Endothelial cell of umbilical vein (primary cell): Measurements from ENCODE around the gene SGMS2. TPM values are rescaled to one million over a fixed set of nuclear protein-coding genes. Genes with fewer than 3 reads are reported as not detected.
A peak's percentile ranks its signal among the peaks of the same experiment; 100 is the strongest.

Experiments used
- BruUV-seq: library from RNA; stranded (reverse); fragments of 400-500 nt; replicated peaks from 2 replicates; lab custom pipeline; 2021; lab: Mats Ljungman, UMichigan
- CTCF ChIA-PET: fragments of 300-600, 350-600 bp; sonication (Branson Sonifier 250); formaldehyde crosslinking; loops from one replicate; lab custom pipeline; 2021; ENCODE audit warnings: antibody characterized with exemption, inconsistent platforms; lab: Charles Lee
- POLR2A ChIA-PET: fragments of 300-600, 350-600 bp; sonication (Branson Sonifier 250); formaldehyde crosslinking; loops from one replicate; lab custom pipeline; 2021; ENCODE audit warnings: antibody characterized with exemption, inconsistent platforms; lab: Charles Lee
- DNase-seq: peaks from one replicate; pipeline ENCODE4 v3.0.0-alpha.2; 2011; ENCODE audit warnings: low read depth, low spot score
- FAIRE-seq: peaks from 2 replicates; lab custom pipeline; 2011; peaks lifted over from hg19 to GRCh38; lab: Jason Lieb, UNC
- H2AFZ ChIP-seq: 2 replicates; pipeline ENCODE4 v1.6.0; 2012; ENCODE audit warnings: low read depth, low read length, control low read depth, inconsistent platforms
- H3K27ac ChIP-seq: 2 replicates; pipeline ENCODE4 v1.5.1; 2011; ENCODE audit warnings: low read depth, mild to moderate bottlenecking, control low read depth, low read length, moderate library complexity; ENCODE audit not compliant: insufficient read depth
- H3K27me3 ChIP-seq, 2 experiments: 2 replicates each; pipeline versions ENCODE4 v1.6.0 to v1.6.1; 2011; ENCODE audit warnings: low read length in 2 of 2, mixed read lengths in 1 of 2; ENCODE audit not compliant: control insufficient read depth in 2 of 2, insufficient read depth in 2 of 2
- H3K36me3 ChIP-seq, 2 experiments: 2 replicates in 1 of 2; 3 replicates in 1 of 2; pipeline ENCODE4 v1.5.1; 2011; ENCODE audit warnings: low read length in 2 of 2, mild to moderate bottlenecking in 1 of 2, moderate library complexity in 1 of 2; ENCODE audit not compliant: control insufficient read depth in 2 of 2, insufficient read depth in 2 of 2; ENCODE audit errors: extremely low read depth in 1 of 2
- H3K4me1 ChIP-seq: 3 replicates; pipeline ENCODE4 v1.5.1; 2011; ENCODE audit warnings: mild to moderate bottlenecking, low read length; ENCODE audit not compliant: control insufficient read depth, insufficient read depth; ENCODE audit errors: extremely low read depth
- H3K4me2 ChIP-seq: 2 replicates; pipeline ENCODE4 v1.6.1; 2011; ENCODE audit warnings: low read length, control low read depth, mixed read lengths; ENCODE audit not compliant: insufficient read depth
- H3K4me3 ChIP-seq, 3 experiments: fragments of 200-600 bp in 1 of 3; sonication (generic), shearing (Covaris generic) in 1 of 3; replicated peaks in 1 of 3; 2 replicates each; pipeline ENCODE4 v1.5.1; 2011 to 2016; ENCODE audit warnings: control low read depth in 3 of 3, low read length in 3 of 3, mild to moderate bottlenecking in 2 of 3, inconsistent platforms in 1 of 3, low read depth in 1 of 3, moderate library complexity in 1 of 3; ENCODE audit not compliant: insufficient read depth in 1 of 3
- H3K79me2 ChIP-seq: 2 replicates; pipeline ENCODE4 v1.6.0; 2012; ENCODE audit warnings: low read length, inconsistent platforms; ENCODE audit not compliant: control insufficient read depth, insufficient read depth
- H3K9ac ChIP-seq: replicated peaks from 2 replicates; pipeline ENCODE3; 2011; ENCODE audit warnings: low read length, control low read depth; ENCODE audit not compliant: insufficient read depth; ENCODE audit errors: extremely low read depth
- H3K9me1 ChIP-seq: replicated peaks from 3 replicates; pipeline ENCODE4 v1.6.0; 2011; ENCODE audit warnings: mild to moderate bottlenecking, low read length; ENCODE audit not compliant: control insufficient read depth, insufficient read depth; ENCODE audit errors: extremely low read depth
- H3K9me3 ChIP-seq: replicated peaks from 2 replicates; pipeline ENCODE4 v1.5.1; 2012; ENCODE audit warnings: low read length, inconsistent platforms; ENCODE audit not compliant: control insufficient read depth, insufficient read depth
- H4K20me1 ChIP-seq: replicated peaks from 2 replicates; pipeline ENCODE3; 2011; ENCODE audit warnings: mild to moderate bottlenecking, low read length; ENCODE audit not compliant: control insufficient read depth, insufficient read depth; ENCODE audit errors: extremely low read depth
- CTCF ChIP-seq, 2 donors: IDR thresholded peaks; 1 replicate in 1 of 2; 2 replicates in 1 of 2; pipeline ENCODE4 v1.5.1; 2011; ENCODE audit warnings: low read length in 2 of 2, mild to moderate bottlenecking in 2 of 2, moderate library complexity in 2 of 2, control low read depth in 1 of 2, inconsistent platforms in 1 of 2, low read depth in 1 of 2; ENCODE audit not compliant: insufficient read depth in 1 of 2; ENCODE audit errors: extremely low read depth in 1 of 2
- EZH2 ChIP-seq: IDR thresholded peaks from 2 replicates; pipeline ENCODE4 v1.6.1; 2012; ENCODE audit warnings: borderline replicate concordance, low read depth, mild to moderate bottlenecking, moderate library complexity, low read length, inconsistent platforms; ENCODE audit not compliant: severe bottlenecking
- FOS ChIP-seq: IDR thresholded peaks from 2 replicates; pipeline ENCODE4 v1.6.1; 2011; ENCODE audit warnings: mild to moderate bottlenecking, low read length, moderate library complexity, borderline replicate concordance; ENCODE audit not compliant: insufficient read depth
- GATA2 ChIP-seq: IDR thresholded peaks from 2 replicates; pipeline ENCODE4 v1.7.0; 2011; ENCODE audit warnings: low read depth, mild to moderate bottlenecking, moderate library complexity, mixed read lengths, low read length; ENCODE audit not compliant: insufficient read length, insufficient read depth
- JUN ChIP-seq: IDR thresholded peaks from 2 replicates; pipeline ENCODE4 v1.6.1; 2011; ENCODE audit warnings: borderline replicate concordance, low read depth; ENCODE audit not compliant: insufficient read length, insufficient read depth
- MAX ChIP-seq: IDR thresholded peaks from 2 replicates; pipeline ENCODE4 v1.6.1; 2011; ENCODE audit not compliant: insufficient read depth, insufficient read length
- MYC ChIP-seq: IDR thresholded peaks from one replicate; pipeline ENCODE4 v1.6.1; 2011; ENCODE audit warnings: mild to moderate bottlenecking, low read depth, low read length
- POLR2A ChIP-seq: IDR thresholded peaks from 2 replicates; pipeline ENCODE4 v1.6.1; 2012; ENCODE audit warnings: low read depth, mild to moderate bottlenecking, control low read depth, low read length
- POLR2AphosphoS5 ChIP-seq: IDR thresholded peaks from 2 replicates; pipeline ENCODE4 v1.6.1; 2012; ENCODE audit warnings: low read depth, mild to moderate bottlenecking, control low read depth, low read length, moderate library complexity; ENCODE audit not compliant: insufficient read depth
- dilution Hi-C: fragments of 300-500 bp; cut with MboI; formaldehyde crosslinking; loops from one replicate; pipeline ENCODE4 v1.15.0; 2019; ENCODE audit warnings: low sequenced_read_pairs; ENCODE audit not compliant: extremely low pct_ligation_motif_present
- intact Hi-C: fragments of 100-400 bp; cut with micrococcal nuclease; formaldehyde crosslinking; loops from one replicate; pipeline ENCODE4 v1.10.0; 2022
- polyA plus RNA-seq, 4 experiments: library from polyadenylated mRNA; depleted of rRNA in 3 of 4; stranded (reverse) in 3 of 4; unstranded in 1 of 4; fragments of >200 nt; gene quantifications; 2 replicates each; pipeline versions ENCODE4 v1.2.1 to v1.2.3, GENCODE V29; 2011 to 2012; ENCODE audit warnings: missing spikeins in 1 of 4
- total RNA-seq: library from RNA; stranded (reverse); gene quantifications from 2 replicates; pipeline ENCODE4 v1.2.3, GENCODE V29; 2021

Gene SGMS2
- total and polyA plus RNA-seq, 2 donors (not counting 3 experiments of a cell fraction or from before 2014, with no cell fraction given) = 33.0 to 33.2 TPM

- Histone ChIP-seq H2AFZ (peak overlapping the region; percentile 21), H3K4me2 (peak overlapping the region; percentile 50)
- DNase-seq = peak; percentile 71
Measured at GRCh38 chr4:107853444-107854355, 29.0 kb downstream of the SGMS2 start.

More at GRCh38 chr4:107853444-107854355, 29.0 kb downstream of the SGMS2 start:
- Histone ChIP-seq H4K20me1 (no peaks in the 10 kb centered on the region), H3K4me3 (peak overlapping the region in 1 of 3 experiments; percentile 37), H3K4me1 (peaks cover 21% of the 10 kb centered on the region), H3K9me1 (no peaks in the 10 kb centered on the region), H3K27ac (peak overlapping the region; percentile 67), H3K9me3 (no peaks in the 10 kb centered on the region), H3K27me3 (no peaks in the 10 kb centered on the region), H3K36me3 (no peaks in the 10 kb centered on the region), H3K9ac (peak overlapping the region; percentile 48), H3K79me2 (peaks cover 49% of the 10 kb centered on the region)
- intact Hi-C loops (loop anchor here (1.0 kb wide), 2 partner anchors 11 to 29 kb away; partner anchors contain the start of gene SGMS2), dilution Hi-C loops (no loop called here)
- peak; percentile 57 for FAIRE-seq
- TSS peak; percentile 30 for BruUV-seq
- ChIA-PET CTCF (interaction anchor here (1.0 to 3.1 kb wide), 11 partner anchors 9 to 94 kb away, joined by 3 to 16 read pairs (median 4); no protein-coding TSS in a partner anchor), POLR2A (interaction anchor here (1.0 to 1.4 kb wide), 2 partner anchors 16 to 29 kb away, joined by 3 to 5 read pairs; partner anchors contain the start of gene SGMS2)
- TF ChIP-seq MAX (no peak), EZH2 (no peak), POLR2A (no peak), MYC (no peak), JUN (peak; percentile 9), CTCF (IDR thresholded peaks at IDR 0.05; ENCODE audit: extremely low read depth in 1 of 2, insufficient read depth in 1 of 2, low read depth in 1 of 2, low read length in 2 of 2) (no peak), POLR2AphosphoS5 (peak; percentile 28), GATA2 (peak; percentile 83), FOS (peak; percentile 41)
